SJCRH30 (cell line): ENCODE measurements around the gene QPCT. TPM values are rescaled to one million over a fixed set of nuclear protein-coding genes. Genes with fewer than 3 reads are reported as not detected.
A peak's percentile ranks its signal among the peaks of the same experiment; 100 is the strongest.
"Not testable (repeated sequence)": the region's sequence is repeated elsewhere in the genome, so short reads cannot be mapped to it uniquely, and the experiment has no call there.

Source experiments
- DNase-seq, 2 experiments: peaks; one replicate each; pipeline ENCODE4 v3.0.0-alpha.2; 2015 to 2020
- H3K27ac ChIP-seq: fragments of 250-450 bp; sonication (Bioruptor Pico); 2 replicates; pipeline ENCODE4 v1.5.1; 2020; ENCODE audit warnings: mild to moderate bottlenecking, moderate library complexity
- H3K27me3 ChIP-seq: fragments of 250-450 bp; sonication (Bioruptor Pico); 2 replicates; pipeline ENCODE4 v1.5.1; 2020; ENCODE audit warnings: mild to moderate bottlenecking, moderate library complexity
- H3K36me3 ChIP-seq: fragments of 250-450 bp; sonication (Bioruptor Pico); 2 replicates; pipeline ENCODE4 v1.5.1; 2020; ENCODE audit warnings: mild to moderate bottlenecking, moderate library complexity
- H3K4me1 ChIP-seq: fragments of 250-450 bp; sonication (Bioruptor Pico); 2 replicates; pipeline ENCODE4 v1.5.1; 2020; ENCODE audit warnings: mild to moderate bottlenecking, moderate library complexity
- H3K4me3 ChIP-seq: fragments of 250-450 bp; sonication (Bioruptor Pico); 2 replicates; pipeline ENCODE4 v1.5.1; 2020; ENCODE audit warnings: mild to moderate bottlenecking, moderate library complexity
- H3K9me3 ChIP-seq: fragments of 250-450 bp; sonication (Bioruptor Pico); replicated peaks from 2 replicates; pipeline ENCODE4 v1.5.1; 2020; ENCODE audit warnings: mild to moderate bottlenecking, moderate library complexity
- total RNA-seq: library from RNA; depleted of rRNA; stranded (reverse); fragments of >200 nt; shearing (Covaris generic); gene quantifications from 2 replicates; pipeline ENCODE4 v1.2.3, GENCODE V29; 2014; rRNA removed

QPCT gene
- total RNA-seq = 3.1 and 3.2 TPM in 2 replicates

GRCh38 chr2:37344453-37345361 lies at the start of gene QPCT:
Gene QPCT, plus strand, starts transcription at chr2:37344630. Its CDS starts 102 bp downstream, at chr2:37344732.
- no peaks in the 10 kb centered on the region for H3K27me3 ChIP-seq
- H3K4me1 ChIP-seq = peaks cover 33% of the 10 kb centered on the region
- no peak within 1 kb of the TSS for H3K27ac ChIP-seq
- no peaks in the 10 kb centered on the region for H3K36me3 ChIP-seq
- no peak for DNase-seq
- no peaks in the 10 kb centered on the region for H3K9me3 ChIP-seq
- H3K4me3 ChIP-seq = no peak within 1 kb of the TSS

- peaks cover 31% of the 10 kb centered on the region for H3K36me3 ChIP-seq
- not testable (repeated sequence) for H3K4me1 ChIP-seq, H3K4me3 ChIP-seq, DNase-seq, H3K9me3 ChIP-seq, H3K27me3 ChIP-seq, H3K27ac ChIP-seq
Observed at GRCh38 chr2:37294858-37295257, 49.6 kb upstream of the QPCT start.

GRCh38 chr2:37295469-37296073 lies 48.9 kb upstream of the QPCT start:
- no peaks in the 10 kb centered on the region for H3K4me1 ChIP-seq
- no peak for DNase-seq
- no peak overlapping the region for H3K4me3 ChIP-seq
- no peaks in the 10 kb centered on the region for H3K9me3 ChIP-seq
- no peaks in the 10 kb centered on the region for H3K27me3 ChIP-seq
- H3K36me3 ChIP-seq = peaks cover 24% of the 10 kb centered on the region
- no peak overlapping the region for H3K27ac ChIP-seq

GRCh38 chr2:37297632-37298031 lies 46.8 kb upstream of the QPCT start:
- H3K4me1 ChIP-seq = no peaks in the 10 kb centered on the region
- no peak overlapping the region for H3K27ac ChIP-seq
- H3K4me3 ChIP-seq = no peak overlapping the region
- no peaks in the 10 kb centered on the region for H3K27me3 ChIP-seq
- peaks cover 12% of the 10 kb centered on the region for H3K36me3 ChIP-seq
- H3K9me3 ChIP-seq = no peaks in the 10 kb centered on the region
- no peak for DNase-seq

- no peak for DNase-seq
- peaks cover 16% of the 10 kb centered on the region for H3K36me3 ChIP-seq
- H3K27me3 ChIP-seq = no peaks in the 10 kb centered on the region
- no peaks in the 10 kb centered on the region for H3K4me1 ChIP-seq
- H3K4me3 ChIP-seq = no peak overlapping the region
- H3K9me3 ChIP-seq = no peaks in the 10 kb centered on the region
- no peak overlapping the region for H3K27ac ChIP-seq
Observed at GRCh38 chr2:37300146-37300545, 44.3 kb upstream of the QPCT start.

GRCh38 chr2:37300578-37300977 lies 43.9 kb upstream of the QPCT start:
- no peak for DNase-seq

GRCh38 chr2:37301408-37301807 lies 43.0 kb upstream of the QPCT start:
- H3K4me1 ChIP-seq = no peaks in the 10 kb centered on the region
- H3K36me3 ChIP-seq = peaks cover 16% of the 10 kb centered on the region
- no peak for DNase-seq
- H3K27me3 ChIP-seq = no peaks in the 10 kb centered on the region
- H3K9me3 ChIP-seq = no peaks in the 10 kb centered on the region
- no peak overlapping the region for H3K27ac ChIP-seq
- H3K4me3 ChIP-seq = no peak overlapping the region

More at GRCh38 chr2:37300578-37300977, 43.9 kb upstream of the QPCT start:
- Histone ChIP-seq H3K27ac (no peak overlapping the region), H3K4me1 (no peaks in the 10 kb centered on the region), H3K4me3 (no peak overlapping the region), H3K27me3 (no peaks in the 10 kb centered on the region), H3K36me3 (peaks cover 16% of the 10 kb centered on the region), H3K9me3 (no peaks in the 10 kb centered on the region)

GRCh38 chr2:37302701-37303252 lies 41.7 kb upstream of the QPCT start:
- H3K27me3 ChIP-seq = no peaks in the 10 kb centered on the region
- H3K4me3 ChIP-seq = no peak overlapping the region
- no peaks in the 10 kb centered on the region for H3K9me3 ChIP-seq
- no peak for DNase-seq
- H3K36me3 ChIP-seq = peaks cover 14% of the 10 kb centered on the region
- no peak overlapping the region for H3K27ac ChIP-seq
- no peaks in the 10 kb centered on the region for H3K4me1 ChIP-seq

- H3K27me3 ChIP-seq = no peaks in the 10 kb centered on the region
- peak in 1 of 2 experiments; percentile 60 for DNase-seq
- no peak overlapping the region for H3K27ac ChIP-seq
- H3K9me3 ChIP-seq = no peaks in the 10 kb centered on the region
- H3K4me1 ChIP-seq = no peaks in the 10 kb centered on the region
- peaks cover 15% of the 10 kb centered on the region for H3K36me3 ChIP-seq
- H3K4me3 ChIP-seq = no peak overlapping the region
Observed at GRCh38 chr2:37306024-37306423, 38.4 kb upstream of the QPCT start.

GRCh38 chr2:37307500-37307899 lies 36.9 kb upstream of the QPCT start:
- H3K9me3 ChIP-seq = no peaks in the 10 kb centered on the region
- no peak overlapping the region for H3K27ac ChIP-seq
- H3K4me1 ChIP-seq = no peaks in the 10 kb centered on the region
- H3K36me3 ChIP-seq = peaks cover 15% of the 10 kb centered on the region
- H3K4me3 ChIP-seq = no peak overlapping the region
- H3K27me3 ChIP-seq = no peaks in the 10 kb centered on the region
- DNase-seq = no peak

GRCh38 chr2:37315364-37315763 lies 29.1 kb upstream of the QPCT start:
- Histone ChIP-seq H3K36me3 (peaks cover 30% of the 10 kb centered on the region), H3K27ac (no peak overlapping the region), H3K27me3 (no peaks in the 10 kb centered on the region), H3K9me3 (no peaks in the 10 kb centered on the region), H3K4me1 (peaks cover 8% of the 10 kb centered on the region; the same call in 1 of the 2 replicates), H3K4me3 (no peak overlapping the region)
- no peak for DNase-seq

GRCh38 chr2:37316181-37316580 lies 28.2 kb upstream of the QPCT start:
- Histone ChIP-seq H3K9me3 (no peaks in the 10 kb centered on the region), H3K27ac (no peak overlapping the region), H3K4me1 (peaks cover 8% of the 10 kb centered on the region; the same call in 1 of the 2 replicates), H3K27me3 (no peaks in the 10 kb centered on the region), H3K4me3 (no peak overlapping the region), H3K36me3 (peaks cover 30% of the 10 kb centered on the region)
- DNase-seq = no peak

- Histone ChIP-seq H3K4me3 (no peak overlapping the region), H3K27me3 (no peaks in the 10 kb centered on the region), H3K4me1 (peaks cover 15% of the 10 kb centered on the region), H3K36me3 (peaks cover 30% of the 10 kb centered on the region), H3K9me3 (no peaks in the 10 kb centered on the region), H3K27ac (no peak overlapping the region)
- DNase-seq = no peak
Observed at GRCh38 chr2:37317746-37318145, 26.7 kb upstream of the QPCT start.

- H3K4me3 ChIP-seq = no peak overlapping the region
- H3K9me3 ChIP-seq = no peaks in the 10 kb centered on the region
- no peak overlapping the region for H3K27ac ChIP-seq
- DNase-seq = no peak
- H3K4me1 ChIP-seq = peaks cover 15% of the 10 kb centered on the region
- no peaks in the 10 kb centered on the region for H3K27me3 ChIP-seq
- H3K36me3 ChIP-seq = peaks cover 28% of the 10 kb centered on the region
Observed at GRCh38 chr2:37318401-37318800, 26.0 kb upstream of the QPCT start.
